Measurements from ENCODE around the gene DCAF17.
"Not testable (repeated sequence)": the region's sequence is repeated elsewhere in the genome, so short reads cannot be mapped to it uniquely, and the experiment has no call there.

Gene DCAF17

GRCh38 chr2:171514908-171515582 is 81.0 kb downstream of the DCAF17 start:
- no peak for DNase-seq (ENCODE audit: low read depth)

DNA sequence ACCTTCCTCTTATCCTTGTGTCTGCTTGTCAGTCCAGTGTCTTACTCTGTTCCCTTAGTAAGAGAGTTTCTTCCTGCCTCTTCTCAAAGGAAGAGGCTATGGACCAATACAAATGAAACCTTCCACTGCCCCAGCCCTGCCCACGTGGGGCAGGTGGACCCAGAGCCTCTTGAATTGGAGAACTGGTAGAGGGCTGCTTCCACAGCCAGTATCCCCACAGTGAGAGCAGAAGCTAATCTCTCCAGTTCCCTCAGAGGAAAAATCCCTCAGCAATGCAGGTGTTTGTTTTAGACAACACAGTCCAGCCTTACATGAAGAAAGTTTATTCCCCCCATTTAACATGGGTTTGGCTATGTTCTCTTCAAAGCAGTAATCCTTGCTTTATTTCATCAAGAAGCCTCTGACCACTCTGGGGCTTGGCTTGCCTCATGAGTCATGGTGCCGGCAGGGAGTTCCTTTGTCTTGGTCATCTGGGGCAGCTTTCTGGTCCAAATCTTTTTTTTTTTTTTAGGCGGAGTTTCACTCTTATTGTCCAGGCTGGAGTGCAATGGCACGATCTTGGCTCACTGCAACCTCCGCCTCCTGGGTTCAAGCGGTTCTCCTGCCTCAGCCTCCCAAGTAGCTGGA is 81.8 kb downstream of the DCAF17 start:
- DNase-seq (ENCODE audit: low read depth) = no peak

- no peak for DNase-seq (ENCODE audit: low read depth)
These were observed 82.8 kb downstream of the DCAF17 start for GRCh38 chr2:171516793-171517192.

DNA sequence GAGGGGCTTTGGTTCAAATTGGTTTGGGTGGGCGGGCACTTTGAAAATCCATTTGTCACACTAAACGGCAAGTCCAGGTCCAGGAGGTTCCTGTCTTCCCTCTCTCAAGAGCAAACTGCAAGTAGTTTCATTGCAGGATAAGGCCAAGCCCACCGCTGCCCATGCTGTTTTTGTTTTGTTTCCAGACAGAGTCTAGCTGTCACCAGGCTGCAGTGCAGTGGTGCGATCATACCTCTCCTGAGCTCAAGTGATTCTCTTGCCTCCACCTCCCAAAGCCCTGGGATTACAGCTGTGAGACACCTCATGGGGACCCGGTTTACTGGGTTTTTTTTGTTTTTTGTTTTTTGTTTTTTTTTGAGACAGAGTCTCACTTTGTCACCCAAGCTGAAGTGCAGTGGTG is 86.4 kb downstream of the DCAF17 start:
- no peak for DNase-seq (ENCODE audit: low read depth)

DNA sequence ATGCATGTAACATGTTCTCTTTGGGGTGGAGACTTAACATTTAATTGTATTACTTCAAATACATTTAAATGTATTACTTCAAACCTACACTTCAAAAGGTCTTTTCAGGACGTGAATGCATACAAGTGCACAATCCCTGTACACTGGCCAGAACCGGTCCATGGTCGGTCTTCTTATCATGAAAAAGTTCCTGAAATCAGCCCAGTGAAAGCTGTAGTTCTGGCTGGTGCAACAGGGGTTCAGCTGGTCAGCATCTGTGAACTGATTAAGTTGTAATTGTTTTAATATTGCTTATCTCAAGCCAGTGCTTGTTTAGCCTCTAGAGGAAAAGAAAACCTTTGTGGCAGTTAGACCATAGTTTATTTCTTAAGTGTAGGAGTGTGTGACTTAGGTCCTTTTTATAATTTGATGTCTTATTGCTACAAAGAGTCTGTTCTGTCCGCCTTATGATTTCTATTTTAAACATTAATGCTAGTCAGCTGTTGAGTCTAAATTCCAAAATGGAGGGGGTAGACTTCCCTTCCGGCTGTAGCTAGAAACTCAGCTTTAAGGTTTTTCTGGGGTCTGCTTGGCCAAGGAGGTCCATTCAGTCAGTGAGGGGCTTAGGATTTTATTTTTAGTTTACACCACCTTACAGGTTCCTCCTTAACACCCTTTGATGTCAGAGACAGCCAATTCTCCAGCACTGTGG is 87.5 kb downstream of the DCAF17 start:
- DNase-seq (ENCODE audit: low read depth) = no peak

DNA sequence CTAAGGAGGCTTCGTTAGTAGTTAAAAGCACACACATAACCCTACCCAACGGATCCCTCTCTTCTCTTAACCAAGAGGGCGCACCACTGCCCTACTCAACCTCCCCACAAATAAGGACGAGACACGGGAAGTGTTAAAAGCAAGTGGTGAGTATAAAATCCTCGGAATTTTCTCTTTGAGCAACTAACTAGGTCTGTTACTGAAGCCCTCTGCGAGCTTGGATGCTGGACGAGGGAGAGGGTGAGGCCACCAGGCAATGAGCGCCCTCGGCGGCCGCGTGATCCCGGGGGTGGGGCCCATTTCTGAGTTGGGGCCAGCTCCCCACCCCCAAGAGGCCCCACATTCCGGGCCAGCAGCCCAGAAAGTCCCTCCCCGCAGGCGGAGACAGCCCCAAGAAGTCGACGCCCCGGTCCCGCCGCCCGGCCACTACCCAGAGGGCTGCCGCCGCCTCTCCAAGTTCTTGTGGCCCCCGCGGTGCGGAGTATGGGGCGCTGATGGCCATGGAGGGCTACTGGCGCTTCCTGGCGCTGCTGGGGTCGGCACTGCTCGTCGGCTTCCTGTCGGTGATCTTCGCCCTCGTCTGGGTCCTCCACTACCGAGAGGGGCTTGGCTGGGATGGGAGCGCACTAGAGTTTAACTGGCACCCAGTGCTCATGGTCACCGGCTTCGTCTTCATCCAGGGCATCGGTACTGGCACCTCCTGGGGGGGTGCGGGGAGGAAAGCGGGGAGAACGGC is 88.2 kb downstream of the DCAF17 start, which contains the start of gene CYBRD1:
Gene CYBRD1 (plus strand): TSS at position 423 of the 736 bp plus-strand sequence. CDS start 72 bp downstream, at position 495.
- peak; percentile 59 for DNase-seq (ENCODE audit: low read depth)

GRCh38 chr2:171522788-171523087 is 88.7 kb downstream of the DCAF17 start:
- DNase-seq (ENCODE audit: low read depth) = no peak

DNA sequence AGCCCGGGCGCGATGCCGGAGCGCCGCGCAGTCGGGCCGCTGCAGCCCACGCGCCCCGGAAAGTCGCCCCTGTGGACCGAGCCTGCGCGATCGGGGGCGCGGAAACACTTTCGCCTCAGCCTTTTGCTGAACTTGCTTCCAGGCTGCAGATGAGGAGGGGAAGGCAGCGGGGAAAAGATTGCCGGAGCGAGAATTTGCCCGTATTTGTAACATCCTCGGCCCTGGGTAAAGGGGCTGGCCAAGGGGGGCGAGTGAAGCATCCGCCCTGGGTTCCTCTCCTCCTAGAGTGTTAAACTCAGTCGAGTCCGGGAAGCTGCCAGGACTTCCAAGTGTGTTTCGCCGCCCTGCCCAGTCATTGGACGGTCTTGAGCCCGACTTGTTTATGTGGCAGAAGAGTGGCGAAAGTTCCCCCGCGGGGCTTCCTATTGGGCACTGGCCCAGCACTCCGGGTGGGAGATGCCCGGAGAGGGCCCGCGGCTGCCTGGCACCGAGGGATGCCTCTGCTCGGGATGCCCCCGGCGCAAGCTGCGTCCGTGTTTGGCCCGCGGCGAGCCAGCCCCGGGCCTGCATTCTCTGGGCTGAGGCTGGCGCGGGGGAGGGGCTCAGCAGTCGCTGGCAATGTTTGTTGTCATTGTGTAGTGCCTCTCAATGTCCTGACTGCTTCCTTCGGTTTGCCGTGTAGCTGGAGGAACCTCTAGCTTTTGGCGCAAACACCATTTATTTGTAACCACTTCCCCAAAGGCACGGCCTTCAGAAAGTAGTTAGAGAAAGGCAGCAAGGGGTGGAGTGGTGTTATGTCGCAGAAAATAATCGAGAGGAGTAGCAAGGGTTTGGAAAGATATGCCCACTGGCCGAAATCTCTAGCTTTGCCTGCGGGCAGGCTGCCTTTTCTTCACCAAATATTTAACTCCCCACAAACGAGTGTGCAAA is 89.3 kb downstream of the DCAF17 start:
- no peak for DNase-seq (ENCODE audit: low read depth)

DNA sequence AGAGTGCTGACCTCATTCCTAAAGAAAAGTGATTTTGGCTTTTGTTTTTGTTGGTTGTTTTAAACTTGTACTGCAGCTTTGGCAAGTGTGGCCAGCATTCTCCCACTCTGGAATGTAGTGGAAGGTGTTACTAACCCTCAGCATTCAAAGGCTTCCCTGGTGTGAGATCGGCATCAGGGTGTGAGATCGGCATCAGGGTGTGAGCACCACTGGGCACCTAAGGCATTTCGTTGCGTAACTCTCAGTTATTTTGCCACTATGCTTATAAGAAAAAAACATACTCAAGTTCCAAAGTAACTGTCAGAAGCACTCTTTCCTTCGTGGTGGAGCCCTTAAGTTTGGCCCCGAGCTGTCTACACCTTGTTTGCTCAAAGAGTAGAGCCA is 90.0 kb downstream of the DCAF17 start:
- no peak for DNase-seq (ENCODE audit: low read depth)

DNA sequence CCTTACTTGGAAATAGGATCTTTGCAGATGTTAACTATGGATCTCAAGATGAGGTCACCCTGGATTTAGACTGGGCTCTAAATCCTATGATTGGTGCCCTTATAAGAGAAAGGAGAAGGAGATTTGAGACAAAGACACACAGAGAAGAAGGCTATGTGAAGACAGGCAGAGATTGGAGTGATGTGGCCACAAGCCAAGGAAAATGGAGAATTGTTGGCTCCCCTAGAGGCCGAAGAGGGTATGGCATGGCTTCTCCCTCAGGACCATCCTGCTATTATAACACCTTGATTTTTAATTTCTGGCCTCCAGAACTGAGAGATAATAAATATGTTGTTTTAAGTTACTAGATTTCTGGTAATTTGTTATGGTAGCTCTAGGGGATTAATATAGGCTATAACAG is 95.9 kb downstream of the DCAF17 start:
- no peak for DNase-seq (ENCODE audit: low read depth)

DNA sequence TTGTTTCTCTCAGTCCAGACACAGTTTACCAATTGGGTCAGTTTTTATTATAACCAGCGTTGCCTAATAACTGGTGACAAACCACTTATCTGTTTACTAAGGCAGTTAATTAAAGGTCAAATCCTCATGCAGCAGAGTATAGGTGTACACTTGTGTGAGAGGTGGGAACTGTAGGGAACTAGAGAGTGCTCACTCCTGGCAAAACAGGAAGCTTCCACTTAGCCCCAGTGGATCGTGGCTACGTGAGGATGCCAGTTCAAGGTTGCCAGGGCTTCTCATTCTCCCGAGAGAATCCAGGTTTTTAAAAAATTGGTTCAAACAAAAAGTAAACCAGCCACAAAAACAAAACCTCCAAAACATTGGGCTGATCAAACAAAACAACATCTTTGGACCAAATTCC is 96.4 kb downstream of the DCAF17 start:
- no peak for DNase-seq (ENCODE audit: low read depth)

- DNase-seq (ENCODE audit: low read depth) = not testable (repeated sequence)
These were observed 96.8 kb downstream of the DCAF17 start for GRCh38 chr2:171530859-171531258.

- DNase-seq (ENCODE audit: low read depth) = no peak
These were observed 97.3 kb downstream of the DCAF17 start for GRCh38 chr2:171531291-171531690.

GRCh38 chr2:171531836-171532450 is 97.9 kb downstream of the DCAF17 start:
- no peak for DNase-seq (ENCODE audit: low read depth)

GRCh38 chr2:171533331-171533730 is 99.3 kb downstream of the DCAF17 start:
- no peak for DNase-seq (ENCODE audit: low read depth)

Measured in GM04503 (cell line).